T-helper 2 cell treated with Interferon-gamma antibody and Interleukin-4, amounts not matched to agents 5 μg/mL and 100 μg/mL, for 36 hours (primary cell): ENCODE data around the gene TXLNG.

Experiments
- DNase-seq: peaks from one replicate; pipeline ENCODE4 v3.0.0; 2021; ENCODE audit warnings: low spot score
- H3K27ac Mint-ChIP-seq: one replicate; pipeline ENCODE4 v1.8.0; 2021; ENCODE audit warnings: mild to moderate bottlenecking, mixed read lengths
- H3K27me3 Mint-ChIP-seq: one replicate; pipeline ENCODE4 v1.8.0; 2021; ENCODE audit warnings: low read depth, mixed read lengths
- H3K36me3 Mint-ChIP-seq: one replicate; pipeline ENCODE4 v1.8.0; 2021; ENCODE audit warnings: low read depth, mixed read lengths
- H3K4me1 Mint-ChIP-seq: one replicate; pipeline ENCODE4 v1.8.0; 2021; ENCODE audit warnings: low read depth, mixed read lengths
- H3K4me3 Mint-ChIP-seq: one replicate; pipeline ENCODE4 v1.8.0; 2022; ENCODE audit warnings: mild to moderate bottlenecking, moderate library complexity, mixed read lengths
- H3K9me3 Mint-ChIP-seq: one replicate; pipeline ENCODE4 v1.8.0; 2021; ENCODE audit warnings: mixed read lengths

Gene TXLNG

GRCh38 chrX:16797841-16798240 is 11.6 kb downstream of the TXLNG start:
- Mint-ChIP-seq H3K9me3 (no peaks in the 10 kb centered on the region), H3K4me1 (no peaks in the 10 kb centered on the region), H3K27ac (no peak overlapping the region), H3K36me3 (peaks cover 12% of the 10 kb centered on the region), H3K27me3 (no peaks in the 10 kb centered on the region), H3K4me3 (no peak overlapping the region)
- DNase-seq, result no peak

- Mint-ChIP-seq H3K4me1 (peaks cover 12% of the 10 kb centered on the region), H3K9me3 (no peaks in the 10 kb centered on the region), H3K27ac (no peak overlapping the region), H3K27me3 (no peaks in the 10 kb centered on the region), H3K36me3 (peaks cover 1% of the 10 kb centered on the region), H3K4me3 (no peak overlapping the region)
- no peak for DNase-seq
Observed at GRCh38 chrX:16804923-16805464, 18.7 kb downstream of the TXLNG start.

GRCh38 chrX:16807548-16807947 is 21.3 kb downstream of the TXLNG start:
- DNase-seq, result no peak
- no peak overlapping the region for H3K27ac Mint-ChIP-seq
- no peaks in the 10 kb centered on the region for H3K27me3 Mint-ChIP-seq
- H3K4me3 Mint-ChIP-seq, result no peak overlapping the region
- no peaks in the 10 kb centered on the region for H3K9me3 Mint-ChIP-seq
- peaks cover 3% of the 10 kb centered on the region for H3K36me3 Mint-ChIP-seq
- H3K4me1 Mint-ChIP-seq, result peaks cover 12% of the 10 kb centered on the region

- DNase-seq, result no peak
- peak overlapping the region; percentile 29 for H3K4me3 Mint-ChIP-seq
- H3K36me3 Mint-ChIP-seq, result peaks cover 6% of the 10 kb centered on the region
- peaks cover 12% of the 10 kb centered on the region for H3K4me1 Mint-ChIP-seq
- no peak overlapping the region for H3K27ac Mint-ChIP-seq
- H3K9me3 Mint-ChIP-seq, result no peaks in the 10 kb centered on the region
- no peaks in the 10 kb centered on the region for H3K27me3 Mint-ChIP-seq
Observed at GRCh38 chrX:16807976-16808542, 21.8 kb downstream of the TXLNG start.

- Mint-ChIP-seq H3K9me3 (no peaks in the 10 kb centered on the region), H3K4me1 (peaks cover 6% of the 10 kb centered on the region), H3K27me3 (no peaks in the 10 kb centered on the region), H3K27ac (no peak overlapping the region), H3K36me3 (peaks cover 10% of the 10 kb centered on the region), H3K4me3 (no peak overlapping the region)
- no peak for DNase-seq
Observed at GRCh38 chrX:16814597-16814996, 28.3 kb downstream of the TXLNG start.

- Mint-ChIP-seq H3K27ac (no peak overlapping the region), H3K27me3 (no peaks in the 10 kb centered on the region), H3K4me3 (no peak overlapping the region), H3K36me3 (peaks cover 19% of the 10 kb centered on the region), H3K9me3 (no peaks in the 10 kb centered on the region), H3K4me1 (peaks cover 6% of the 10 kb centered on the region)
- no peak for DNase-seq
Observed at GRCh38 chrX:16819634-16820033, 33.4 kb downstream of the TXLNG start.

GRCh38 chrX:16822723-16823122 is 36.5 kb downstream of the TXLNG start:
- no peaks in the 10 kb centered on the region for H3K9me3 Mint-ChIP-seq
- no peaks in the 10 kb centered on the region for H3K27me3 Mint-ChIP-seq
- no peak overlapping the region for H3K4me3 Mint-ChIP-seq
- H3K27ac Mint-ChIP-seq, result peak overlapping the region; percentile 52
- peaks cover 3% of the 10 kb centered on the region for H3K4me1 Mint-ChIP-seq
- H3K36me3 Mint-ChIP-seq, result peaks cover 20% of the 10 kb centered on the region
- peak; percentile 10 for DNase-seq

GRCh38 chrX:16825264-16826035 is 39.2 kb downstream of the TXLNG start:
- H3K4me3 Mint-ChIP-seq, result no peak overlapping the region
- H3K9me3 Mint-ChIP-seq, result no peaks in the 10 kb centered on the region
- H3K27ac Mint-ChIP-seq, result no peak overlapping the region
- peaks cover 21% of the 10 kb centered on the region for H3K36me3 Mint-ChIP-seq
- no peak for DNase-seq
- H3K27me3 Mint-ChIP-seq, result no peaks in the 10 kb centered on the region
- peaks cover 3% of the 10 kb centered on the region for H3K4me1 Mint-ChIP-seq

GRCh38 chrX:16826207-16826606 is 39.9 kb downstream of the TXLNG start:
- H3K4me3 Mint-ChIP-seq, result no peak overlapping the region
- H3K36me3 Mint-ChIP-seq, result peaks cover 21% of the 10 kb centered on the region
- no peak overlapping the region for H3K27ac Mint-ChIP-seq
- no peaks in the 10 kb centered on the region for H3K27me3 Mint-ChIP-seq
- H3K9me3 Mint-ChIP-seq, result no peaks in the 10 kb centered on the region
- H3K4me1 Mint-ChIP-seq, result peaks cover 3% of the 10 kb centered on the region
- no peak for DNase-seq

GRCh38 chrX:16827225-16827624 is 41.0 kb downstream of the TXLNG start:
- no peaks in the 10 kb centered on the region for H3K9me3 Mint-ChIP-seq
- H3K4me1 Mint-ChIP-seq, result peaks cover 3% of the 10 kb centered on the region
- H3K27me3 Mint-ChIP-seq, result no peaks in the 10 kb centered on the region
- peaks cover 23% of the 10 kb centered on the region for H3K36me3 Mint-ChIP-seq
- H3K4me3 Mint-ChIP-seq, result no peak overlapping the region
- no peak for DNase-seq
- no peak overlapping the region for H3K27ac Mint-ChIP-seq

- peaks cover 3% of the 10 kb centered on the region for H3K4me1 Mint-ChIP-seq
- H3K4me3 Mint-ChIP-seq, result no peak overlapping the region
- no peak overlapping the region for H3K27ac Mint-ChIP-seq
- no peak for DNase-seq
- no peaks in the 10 kb centered on the region for H3K27me3 Mint-ChIP-seq
- H3K9me3 Mint-ChIP-seq, result no peaks in the 10 kb centered on the region
- H3K36me3 Mint-ChIP-seq, result peaks cover 20% of the 10 kb centered on the region
Observed at GRCh38 chrX:16828124-16828908, 42.0 kb downstream of the TXLNG start.

GRCh38 chrX:16832301-16832700 is 46.0 kb downstream of the TXLNG start:
- H3K27me3 Mint-ChIP-seq, result no peaks in the 10 kb centered on the region
- H3K4me1 Mint-ChIP-seq, result no peaks in the 10 kb centered on the region
- H3K27ac Mint-ChIP-seq, result no peak overlapping the region
- H3K4me3 Mint-ChIP-seq, result no peak overlapping the region
- no peak for DNase-seq
- H3K36me3 Mint-ChIP-seq, result peaks cover 21% of the 10 kb centered on the region
- no peaks in the 10 kb centered on the region for H3K9me3 Mint-ChIP-seq

- Mint-ChIP-seq H3K27ac (no peak overlapping the region), H3K27me3 (no peaks in the 10 kb centered on the region), H3K4me1 (no peaks in the 10 kb centered on the region), H3K36me3 (peaks cover 26% of the 10 kb centered on the region), H3K4me3 (no peak overlapping the region), H3K9me3 (no peaks in the 10 kb centered on the region)
- no peak for DNase-seq
Observed at GRCh38 chrX:16834806-16835205, 48.5 kb downstream of the TXLNG start.

- no peak for DNase-seq
- Mint-ChIP-seq H3K36me3 (peaks cover 27% of the 10 kb centered on the region), H3K27me3 (no peaks in the 10 kb centered on the region), H3K27ac (no peak overlapping the region), H3K4me3 (no peak overlapping the region), H3K4me1 (no peaks in the 10 kb centered on the region), H3K9me3 (no peaks in the 10 kb centered on the region)
Observed at GRCh38 chrX:16836371-16836770, 50.1 kb downstream of the TXLNG start.
